H1 (cell line): ENCODE results near the gene LITAF. TPM values are rescaled to one million over a fixed set of nuclear protein-coding genes. Genes with fewer than 3 reads are reported as not detected.

Source experiments
- CTCF ChIA-PET: fragments of 300-600 bp; sonication (Branson Sonifier 250); formaldehyde crosslinking; loops from one replicate; lab custom pipeline; 2021; ENCODE audit not compliant: partially characterized antibody; lab: Charles Lee
- POLR2A ChIA-PET: fragments of 300-600 bp; sonication (Branson Sonifier 250); formaldehyde crosslinking; loops from one replicate; lab custom pipeline; 2021; ENCODE audit warnings: inconsistent platforms; ENCODE audit not compliant: partially characterized antibody; lab: Charles Lee
- DNase-seq, 2 experiments: peaks; one replicate each; pipeline versions ENCODE4 v3.0.0 to v3.0.0-alpha.2; 2010 to 2022; ENCODE audit warnings: low spot score in 2 of 2, low read depth in 1 of 2, mixed read lengths in 1 of 2
- FAIRE-seq: peaks from 2 replicates; lab custom pipeline; 2011; peaks lifted over from hg19 to GRCh38; lab: Jason Lieb, UNC
- H2AFZ ChIP-seq: 2 replicates; pipeline ENCODE4 v1.8.1; 2012; ENCODE audit warnings: low read length, inconsistent platforms
- H2AK5ac ChIP-seq: 2 replicates; pipeline ENCODE4 v1.6.1; 2013; ENCODE audit warnings: low read depth, low read length
- H2BK120ac ChIP-seq: replicated peaks from 2 replicates; pipeline ENCODE3; 2013; ENCODE audit warnings: low read depth, low read length, inconsistent platforms
- H2BK12ac ChIP-seq: 2 replicates; pipeline ENCODE4 v1.6.1; 2013; ENCODE audit warnings: low read depth, low read length
- H2BK15ac ChIP-seq: 2 replicates; pipeline ENCODE4 v1.6.1; 2013; ENCODE audit warnings: low read length
- H2BK20ac ChIP-seq: 2 replicates; pipeline ENCODE4 v1.6.1; 2013; ENCODE audit warnings: low read length
- H2BK5ac ChIP-seq: 2 replicates; pipeline ENCODE4 v1.6.1; 2013; ENCODE audit warnings: low read depth, low read length
- H3K14ac ChIP-seq: 2 replicates; pipeline ENCODE4 v1.6.1; 2013; ENCODE audit warnings: inconsistent platforms; ENCODE audit not compliant: insufficient read length
- H3K18ac ChIP-seq: 2 replicates; pipeline ENCODE4 v1.6.1; 2013; ENCODE audit warnings: low read length; ENCODE audit errors: extremely low read depth
- H3K23ac ChIP-seq: 2 replicates; pipeline ENCODE4 v1.6.1; 2013; ENCODE audit warnings: inconsistent platforms; ENCODE audit not compliant: insufficient read length
- H3K23me2 ChIP-seq: 2 replicates; pipeline ENCODE4 v1.6.1; 2013; ENCODE audit warnings: low read depth, low read length
- H3K27ac ChIP-seq: 2 replicates; pipeline ENCODE4 v1.6.1; 2011; ENCODE audit warnings: low read depth, low read length, inconsistent platforms
- H3K27me3 ChIP-seq, 4 experiments: replicated peaks in 1 of 4; 1 replicate in 1 of 4; 2 replicates in 3 of 4; pipeline versions ENCODE4 v1.6.1 to v1.8.1; 2011 to 2013; ENCODE audit warnings: low read length in 3 of 4, mild to moderate bottlenecking in 3 of 4, inconsistent platforms in 2 of 4, mixed read lengths in 2 of 4, moderate library complexity in 1 of 4; ENCODE audit not compliant: control insufficient read depth in 3 of 4, insufficient read depth in 3 of 4; ENCODE audit errors: extremely low read depth in 1 of 4
- H3K36me3 ChIP-seq, 4 experiments: 2 replicates each; pipeline versions ENCODE4 v1.6.1 to v1.8.1; 2011 to 2013; ENCODE audit warnings: mild to moderate bottlenecking in 4 of 4, low read length in 3 of 4, moderate library complexity in 2 of 4, control low read depth in 1 of 4, inconsistent platforms in 1 of 4; ENCODE audit not compliant: insufficient read depth in 4 of 4, control insufficient read depth in 2 of 4
- H3K4ac ChIP-seq: replicated peaks from 2 replicates; pipeline ENCODE3; 2013; ENCODE audit warnings: low read length, low read depth, mixed read lengths, inconsistent platforms; ENCODE audit not compliant: insufficient read length
- H3K4me1 ChIP-seq, 4 experiments: replicated peaks in 1 of 4; 1 replicate in 1 of 4; 2 replicates in 3 of 4; pipeline versions ENCODE4 v1.6.1 to v1.8.1; 2011 to 2013; ENCODE audit warnings: low read length in 3 of 4, inconsistent platforms in 2 of 4, mixed read lengths in 1 of 4; ENCODE audit not compliant: insufficient read depth in 4 of 4, control insufficient read depth in 3 of 4
- H3K4me2 ChIP-seq, 2 experiments: 2 replicates each; pipeline versions ENCODE4 v1.6.1 to v1.8.1; 2011 to 2013; ENCODE audit warnings: low read depth in 2 of 2, low read length in 2 of 2, control low read depth in 1 of 2, inconsistent platforms in 1 of 2, mild to moderate bottlenecking in 1 of 2; ENCODE audit not compliant: insufficient read depth in 1 of 2
- H3K4me3 ChIP-seq, 4 experiments: fragments of 200-600, 300-600 bp in 1 of 4; sonication (generic), shearing (Covaris generic), sonication (Bioruptor Twin) in 1 of 4; 2 replicates each; pipeline versions ENCODE4 v1.5.1 to v1.8.1; 2011 to 2016; ENCODE audit warnings: low read length in 4 of 4, low read depth in 3 of 4, control low read depth in 2 of 4, inconsistent platforms in 2 of 4, mild to moderate bottlenecking in 2 of 4, mixed read lengths in 1 of 4, moderate library complexity in 1 of 4; ENCODE audit not compliant: insufficient read depth in 2 of 4; ENCODE audit errors: extremely low read depth in 1 of 4
- H3K56ac ChIP-seq: replicated peaks from 2 replicates; pipeline ENCODE3; 2013; ENCODE audit warnings: low read depth, mild to moderate bottlenecking, mixed read lengths, low read length, inconsistent platforms; ENCODE audit not compliant: insufficient read length
- H3K79me1 ChIP-seq: 2 replicates; pipeline ENCODE4 v1.6.1; 2013; ENCODE audit warnings: low read depth, low read length, control low read depth
- H3K79me2 ChIP-seq, 2 experiments: 2 replicates each; pipeline versions ENCODE4 v1.6.1 to v1.8.1; 2012 to 2013; ENCODE audit warnings: low read length in 2 of 2, mild to moderate bottlenecking in 2 of 2, inconsistent platforms in 1 of 2; ENCODE audit not compliant: insufficient read depth in 2 of 2, control insufficient read depth in 1 of 2
- H3K9ac ChIP-seq, 4 experiments: replicated peaks in 1 of 4; 1 replicate in 1 of 4; 2 replicates in 3 of 4; pipeline versions ENCODE4 v1.6.1 to v1.8.1; 2011 to 2013; ENCODE audit warnings: low read depth in 3 of 4, low read length in 3 of 4, control low read depth in 2 of 4, mild to moderate bottlenecking in 2 of 4, moderate library complexity in 2 of 4, inconsistent platforms in 1 of 4; ENCODE audit errors: extremely low read depth in 1 of 4
- H3K9me3 ChIP-seq, 2 experiments: 2 replicates each; pipeline versions ENCODE4 v1.6.1 to v1.8.1; 2012 to 2013; ENCODE audit warnings: mild to moderate bottlenecking in 2 of 2, moderate library complexity in 2 of 2, control low read depth in 1 of 2, inconsistent platforms in 1 of 2, low read depth in 1 of 2, low read length in 1 of 2, mixed read lengths in 1 of 2; ENCODE audit not compliant: insufficient read depth in 2 of 2
- H4K20me1 ChIP-seq, 2 experiments: replicated peaks in 1 of 2; 2 replicates each; pipeline versions ENCODE3 to v1.8.1; 2011 to 2013; ENCODE audit warnings: inconsistent platforms in 2 of 2, low read length in 2 of 2, mild to moderate bottlenecking in 1 of 2; ENCODE audit not compliant: insufficient read depth in 2 of 2, control insufficient read depth in 1 of 2
- H4K5ac ChIP-seq: 2 replicates; pipeline ENCODE4 v1.6.1; 2013; ENCODE audit warnings: low read length, low read depth, mixed read lengths, inconsistent platforms; ENCODE audit not compliant: insufficient read length
- H4K8ac ChIP-seq: 2 replicates; pipeline ENCODE4 v1.8.0; 2013; ENCODE audit warnings: mild to moderate bottlenecking, moderate library complexity, low read length, inconsistent platforms; ENCODE audit not compliant: insufficient read depth; ENCODE audit errors: extremely low read depth
- H4K91ac ChIP-seq: replicated peaks from 2 replicates; pipeline ENCODE3; 2013; ENCODE audit warnings: low read length, mixed read lengths, inconsistent platforms; ENCODE audit not compliant: insufficient read length
- CEBPB ChIP-seq: IDR thresholded peaks from 2 replicates; pipeline ENCODE4 v1.6.1; 2012; ENCODE audit warnings: low read depth, low read length
- GTF2F1 ChIP-seq: IDR thresholded peaks from 2 replicates; pipeline ENCODE4 v1.6.1; 2012; ENCODE audit warnings: low read depth, low read length, improper control_type of control experiment, borderline replicate concordance
- JUN ChIP-seq: IDR thresholded peaks from 2 replicates; pipeline ENCODE4 v1.6.1; 2011; ENCODE audit warnings: low read depth, mild to moderate bottlenecking, improper control_type of control experiment, low read length
- KDM5A ChIP-seq: fragments of 200-600 bp; IDR thresholded peaks from 2 replicates; pipeline ENCODE4 v1.7.1; 2012; ENCODE audit warnings: mild to moderate bottlenecking, low read length, inconsistent platforms, mixed read lengths
- MAFK ChIP-seq: IDR thresholded peaks from 2 replicates; pipeline ENCODE4 v1.6.1; 2012; ENCODE audit warnings: low read depth, mild to moderate bottlenecking, improper control_type of control experiment, low read length
- NRF1 ChIP-seq: IDR thresholded peaks from 2 replicates; pipeline ENCODE4 v1.6.1; 2011; ENCODE audit warnings: mild to moderate bottlenecking, low read depth, low read length, improper control_type of control experiment
- TBP ChIP-seq: IDR thresholded peaks from 2 replicates; pipeline ENCODE4 v1.6.1; 2011; ENCODE audit warnings: low read depth, low read length, improper control_type of control experiment
- WGBS, 2 experiments: shearing (Covaris generic) in 1 of 2; methylation state at CpG; one replicate each; pipeline versions ENCODE4 v1.1.6 to v1.1.7; 2013 to 2015; ENCODE audit warnings: low lambda C conversion rate in 2 of 2, mixed read lengths in 2 of 2, inconsistent platforms in 1 of 2, low coverage in 1 of 2, missing lambda C conversion rate in 1 of 2; ENCODE audit not compliant: insufficient replicate concordance in 2 of 2, insufficient coverage in 1 of 2, insufficient read length in 1 of 2; ENCODE audit errors: extremely low coverage in 1 of 2, missing lambda C conversion rate in 1 of 2; 5-methylcytosine and 5-hydroxymethylcytosine counted together
- polyA plus RNA-seq, 7 experiments: library from polyadenylated mRNA; depleted of rRNA in 3 of 7; stranded (reverse) in 5 of 7; unstranded in 2 of 7; fragments of >200 nt in 5 of 7; fragments of 200-250 nt in 2 of 7; gene quantifications; 1 replicate in 5 of 7; 2 replicates in 1 of 7; 4 replicates in 1 of 7; pipeline versions ENCODE4 v1.2.1 to v1.2.3, GENCODE V29; 2011 to 2013; ENCODE audit warnings: missing spikeins in 2 of 7, mixed read lengths in 2 of 7
- total RNA-seq: library from RNA; stranded (reverse); fragmentation: NEBNext Ultra II Directional; extraction: Animal tissue kit (Norgen Biotek cat#: 25700); gene quantifications from 2 replicates; pipeline ENCODE4 v1.2.1, GENCODE V29; 2021
- TF ChIP-seq, protein P1 (sequence below): IDR thresholded peaks from 2 replicates; pipeline ENCODE4 v1.6.1; 2012; ENCODE audit warnings: inconsistent platforms

LITAF gene
- total and polyA plus RNA-seq, 2 of the 8 experiments (the other 6 are each of a cell fraction or from before 2014, with no cell fraction given): 165 to 205 TPM

DNA sequence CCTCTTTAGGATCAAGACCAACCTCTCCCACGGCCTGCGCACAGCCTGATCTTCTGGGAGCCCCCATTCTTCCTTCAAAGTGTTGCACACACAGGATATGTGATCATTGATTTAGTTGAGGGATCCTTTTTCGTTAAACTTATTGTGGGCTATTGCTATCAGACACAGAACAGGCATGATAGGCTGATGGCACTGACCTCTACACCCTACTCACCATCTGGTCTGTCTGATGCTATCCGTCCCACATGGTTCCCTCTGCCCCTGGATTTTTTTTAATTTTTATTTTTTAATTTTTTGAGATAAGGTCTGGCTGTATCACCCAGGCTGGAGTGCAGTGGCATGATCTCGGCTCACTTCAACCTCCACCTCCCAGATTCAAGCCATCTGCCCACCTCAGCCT lies 19.2 kb upstream of the LITAF start:
- no peaks in the 10 kb centered on the region for H3K36me3 ChIP-seq
- H3K4me3 ChIP-seq: no peak overlapping the region
- H3K4me1 ChIP-seq: peaks cover 0 to 10% (median 3%) of the 10 kb centered on the region in 4 experiments; a peak in 6 of 7 replicates
- H2BK5ac ChIP-seq: no peak overlapping the region; the same call in 1 of the 2 replicates
- FAIRE-seq (no peak), DNase-seq (no peak)
- ChIA-PET POLR2A (interaction anchor here (1.0 kb wide), 1 partner anchor 8 kb away, joined by 4 read pairs; no protein-coding TSS in a partner anchor), CTCF (interaction anchor here (0.9 to 3.2 kb wide), 5 partner anchors 18 to 74 kb away, joined by 3 to 15 read pairs (median 4); no protein-coding TSS in a partner anchor)
- H2AFZ ChIP-seq: no peak overlapping the region
- no peaks in the 10 kb centered on the region for H3K23me2 ChIP-seq
- H3K14ac ChIP-seq: no peak overlapping the region
- H2BK120ac ChIP-seq: no peak overlapping the region
- H4K20me1 ChIP-seq: no peaks in the 10 kb centered on the region
- H3K56ac ChIP-seq: no peak overlapping the region
- H3K4me2 ChIP-seq: no peak overlapping the region
- H4K8ac ChIP-seq: no peak overlapping the region
- no peaks in the 10 kb centered on the region for H3K27me3 ChIP-seq
- no peaks in the 10 kb centered on the region for H3K79me2 ChIP-seq
- no peak overlapping the region for H3K23ac ChIP-seq
- H2BK15ac ChIP-seq: 0 out of 2 replicates have a peak overlapping the region, but pooled peaks have one; percentile 65
- no peak overlapping the region for H3K18ac ChIP-seq
- H3K9me3 ChIP-seq: no peaks in the 10 kb centered on the region
- peak overlapping the region; percentile 38 for H4K91ac ChIP-seq
- no peak overlapping the region for H3K27ac ChIP-seq
- no peaks in the 10 kb centered on the region for H3K79me1 ChIP-seq
- 95% methylated on average over 5 of the region's 5 CpGs; no CpG with 5 or more reads in 1 of the 2 experiments for WGBS, 2 experiments
- H3K9ac ChIP-seq: no peak overlapping the region
- no peak overlapping the region for H2BK12ac ChIP-seq
- TF ChIP-seq GTF2F1: no peak
- no peak for TF ChIP-seq NRF1
- no peak for TF ChIP-seq TBP
- no peak for TF ChIP-seq MAFK
- no peak for TF ChIP-seq KDM5A
- TF ChIP-seq, protein P1, sequence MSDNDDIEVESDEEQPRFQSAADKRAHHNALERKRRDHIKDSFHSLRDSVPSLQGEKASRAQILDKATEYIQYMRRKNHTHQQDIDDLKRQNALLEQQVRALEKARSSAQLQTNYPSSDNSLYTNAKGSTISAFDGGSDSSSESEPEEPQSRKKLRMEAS: no peak
- TF ChIP-seq JUN: no peak
- TF ChIP-seq CEBPB: no peak
- no peak overlapping the region for H4K5ac ChIP-seq
- no peak overlapping the region for H2BK20ac ChIP-seq
- no peak overlapping the region for H3K4ac ChIP-seq
- H2AK5ac ChIP-seq: no peak overlapping the region
